NCI-H1417 treated with DMSO at 0.1 percent for 48 hours (cell line): ENCODE data around the gene SLC30A1.
"Not testable (repeated sequence)": the region's sequence is repeated elsewhere in the genome, so short reads cannot be mapped to it uniquely, and the experiment has no call there.

Experiments used
- DNase-seq: peaks from one replicate; lab custom pipeline; 2025; lab: John Stamatoyannopoulos, UW

SLC30A1 gene

DNA sequence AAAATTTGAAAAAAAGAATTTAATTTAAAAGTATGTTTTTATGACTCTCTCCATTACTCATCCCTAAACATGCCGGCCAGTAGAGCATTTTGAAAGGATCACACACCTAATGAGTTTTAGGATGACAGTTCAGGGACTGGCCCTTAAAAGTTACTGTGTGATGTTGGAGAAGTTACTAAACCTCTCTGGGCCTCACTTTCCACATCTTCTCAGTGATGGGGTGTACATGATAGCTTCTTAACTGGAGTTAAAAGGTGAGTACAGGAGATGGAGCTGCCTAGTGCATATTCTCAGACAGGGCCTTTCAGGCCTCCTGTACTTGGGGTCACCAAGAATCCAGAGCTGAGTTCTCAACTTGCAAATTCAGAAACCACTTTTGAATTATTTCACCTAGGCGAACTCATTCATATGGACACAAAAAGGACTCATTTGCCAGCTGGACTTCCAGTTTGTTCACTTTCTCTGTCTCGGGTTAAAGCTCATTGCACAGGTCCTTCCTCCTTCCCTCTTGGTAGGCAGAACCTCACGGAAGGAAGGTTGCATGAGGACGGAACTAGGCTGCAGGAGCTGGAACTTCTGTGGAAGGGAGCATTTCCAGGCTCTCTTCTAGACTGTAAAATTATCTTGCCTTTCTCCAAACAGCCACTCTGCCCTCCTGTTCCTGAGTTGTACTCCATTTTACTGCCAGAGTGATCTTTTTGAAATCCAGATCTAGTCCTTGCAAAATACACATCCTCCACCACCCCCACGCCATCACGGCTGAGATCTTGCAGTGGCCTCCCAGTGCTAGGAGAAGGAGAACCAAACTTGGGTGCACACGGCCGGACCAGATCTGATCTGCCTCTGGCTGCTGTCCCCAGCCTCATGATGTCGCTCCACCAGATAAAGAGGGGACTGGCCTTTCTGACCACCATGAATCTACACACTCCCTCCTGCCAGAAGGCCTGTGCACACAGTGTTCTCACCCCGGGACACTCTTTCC, 4.3 kb upstream of the SLC30A1 start:
- no peak for DNase-seq

DNA sequence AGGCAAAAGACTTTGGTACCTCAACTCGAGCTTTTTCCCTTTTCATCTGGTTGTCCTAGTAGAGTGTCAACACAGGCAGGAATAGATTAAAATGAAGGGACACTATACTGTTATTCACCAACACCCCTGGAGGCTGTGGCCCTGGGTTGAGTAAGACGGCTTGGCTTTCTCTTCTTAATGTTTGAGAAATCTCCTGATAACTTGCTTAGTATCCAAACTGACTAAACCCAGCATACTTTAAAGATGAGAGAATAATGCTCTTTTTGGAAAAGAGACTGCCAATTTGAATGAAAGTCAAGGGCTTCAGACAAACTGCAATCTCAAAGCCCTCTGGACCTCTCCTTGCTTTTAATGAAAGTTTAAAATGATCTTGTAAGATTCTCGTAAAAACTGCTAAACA, 2.6 kb upstream of the SLC30A1 start:
- no peak for DNase-seq

DNA sequence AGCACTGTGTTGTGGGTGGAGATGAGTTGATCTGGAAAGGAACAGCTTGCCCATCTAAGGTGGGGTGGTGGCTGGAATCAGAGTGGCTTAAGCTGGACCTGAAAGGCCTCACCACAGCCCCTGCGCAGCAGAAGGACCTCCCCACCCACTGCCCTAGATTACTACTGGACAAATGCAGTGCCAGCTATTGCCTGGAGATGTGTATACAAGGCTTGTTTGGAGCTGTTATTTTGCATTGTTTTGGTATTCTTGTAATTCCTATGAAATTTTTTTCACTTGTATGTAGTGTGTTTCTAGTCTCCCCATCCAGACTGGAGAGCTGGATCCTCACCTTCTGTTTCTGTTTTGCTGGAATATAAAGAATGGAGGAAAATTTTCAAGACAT, 1.3 kb upstream of the SLC30A1 start:
- no peak for DNase-seq

DNA sequence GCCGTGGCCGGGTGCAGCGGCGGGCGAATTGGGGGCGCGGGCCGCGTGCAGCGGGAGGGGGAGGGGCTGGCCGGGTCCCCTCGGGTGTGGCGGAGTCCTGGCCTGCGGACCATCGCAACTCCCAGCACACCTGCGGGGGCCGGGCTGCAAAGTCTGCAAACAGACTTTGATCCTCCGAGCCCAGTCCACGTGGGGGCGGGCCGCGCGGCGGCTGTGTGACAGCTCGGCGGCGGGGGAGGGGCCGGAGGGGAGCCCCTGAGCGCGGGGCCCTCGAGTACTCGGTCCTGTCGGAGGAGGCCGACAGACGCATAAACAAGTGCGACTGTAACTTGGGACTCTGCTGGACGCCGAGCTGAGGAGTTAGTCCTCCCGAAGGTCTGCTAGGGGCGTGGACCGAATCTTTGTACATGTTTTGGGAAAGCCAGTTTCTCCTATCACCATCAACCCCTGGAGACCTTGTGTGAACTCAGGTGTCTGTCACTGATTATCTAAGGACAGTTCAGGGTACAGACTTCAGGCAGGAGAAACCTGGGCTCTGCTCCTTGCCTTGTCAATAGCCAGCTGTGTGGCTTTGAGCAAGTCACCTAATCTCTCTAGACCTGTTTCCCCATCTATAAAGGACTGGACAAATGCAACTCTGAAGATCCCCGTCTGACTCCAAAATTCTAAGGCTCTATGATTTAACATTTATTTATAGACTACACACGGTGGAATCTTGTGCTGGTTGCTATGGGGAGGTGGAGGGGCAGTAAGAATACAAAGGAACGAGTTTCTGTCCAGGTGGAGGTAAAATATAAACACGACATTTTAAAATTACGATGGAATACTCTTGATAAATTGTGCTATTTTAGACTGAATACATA, 710 bp upstream of the SLC30A1 start:
- DNase-seq, result no peak

DNA sequence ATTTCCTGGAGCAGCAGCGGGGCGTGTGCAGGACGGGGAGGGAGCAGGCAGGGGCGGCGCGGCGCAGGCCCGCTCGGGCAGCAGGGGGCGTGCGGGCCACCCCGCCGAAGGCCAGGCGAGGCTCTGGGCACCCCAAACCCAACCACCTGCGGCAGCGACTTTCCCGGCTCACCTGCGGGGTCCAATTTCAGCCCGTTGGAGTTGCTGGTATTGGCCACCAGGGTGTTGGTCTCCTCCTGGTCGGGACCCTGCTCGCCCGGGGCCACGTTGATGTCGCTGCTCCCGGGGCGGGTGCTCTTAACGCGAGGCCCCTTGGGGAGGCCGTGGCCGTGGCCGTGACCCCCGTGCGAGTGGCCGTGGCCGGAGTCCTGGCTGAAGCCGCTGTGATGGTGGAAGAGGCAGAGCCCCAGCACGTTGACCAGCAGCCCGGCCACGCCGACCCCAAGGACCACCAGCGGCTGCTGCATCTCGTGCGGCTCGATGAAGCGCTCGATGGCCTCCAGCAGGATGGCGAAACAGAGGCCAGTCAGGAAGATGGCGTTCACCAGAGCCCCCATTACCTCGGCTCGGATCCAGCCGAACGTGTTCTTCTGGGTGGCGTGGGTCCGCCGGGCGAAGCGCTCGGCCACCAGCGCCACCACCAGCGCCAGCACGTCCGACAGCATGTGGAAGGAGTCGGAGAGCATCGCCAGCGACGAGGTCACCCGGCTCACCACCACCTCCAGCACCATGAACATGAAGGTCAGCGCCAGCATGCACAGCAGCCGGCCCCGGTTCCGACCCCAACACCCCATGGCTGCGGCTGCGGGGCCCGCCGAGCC, 932 bp downstream of the SLC30A1 start:
- no peak for DNase-seq

DNA sequence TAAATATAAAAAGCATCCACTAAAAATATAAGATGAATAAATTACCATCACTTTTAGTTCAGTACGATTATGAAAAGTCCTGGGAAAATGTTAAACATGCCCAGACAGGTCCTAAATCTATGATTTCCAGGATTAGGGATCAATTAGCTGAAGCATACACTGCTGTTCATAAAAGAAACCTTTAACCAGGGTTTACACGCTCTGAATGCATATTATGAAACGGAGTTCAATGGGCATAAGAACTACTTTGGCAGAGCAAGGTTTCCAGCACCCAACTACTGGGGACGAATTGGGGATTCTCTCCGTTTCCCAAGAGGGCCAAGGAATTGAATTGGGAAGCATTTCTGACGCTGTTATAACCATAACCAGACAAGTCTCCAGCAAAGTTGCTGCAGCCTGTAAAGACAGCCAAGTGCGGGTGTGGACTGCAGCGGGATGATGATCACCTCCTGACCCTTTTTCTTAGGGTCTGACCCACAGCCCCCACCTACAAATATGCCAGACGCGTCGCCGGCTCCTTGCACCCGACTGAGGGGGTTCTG, 1.6 kb downstream of the SLC30A1 start:
- no peak for DNase-seq

DNA sequence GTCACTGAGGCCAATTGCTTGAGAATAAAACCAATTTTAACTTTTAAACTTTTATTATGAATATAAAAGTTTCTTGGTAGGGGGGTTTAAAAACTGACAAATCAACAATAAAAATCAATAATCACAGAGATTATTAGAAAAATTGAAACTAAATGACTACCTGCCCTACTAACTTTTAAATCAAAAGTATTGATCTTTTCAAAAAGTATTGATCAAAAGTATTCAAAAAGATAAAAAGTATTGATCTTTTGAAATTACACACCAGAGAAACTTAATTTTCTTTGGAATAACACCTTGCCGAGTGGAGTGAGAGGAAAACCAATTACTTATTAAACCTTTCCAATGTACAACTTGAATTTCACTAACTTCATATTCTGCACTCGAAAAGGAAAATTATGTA, 2.2 kb downstream of the SLC30A1 start:
- DNase-seq, result no peak

DNA sequence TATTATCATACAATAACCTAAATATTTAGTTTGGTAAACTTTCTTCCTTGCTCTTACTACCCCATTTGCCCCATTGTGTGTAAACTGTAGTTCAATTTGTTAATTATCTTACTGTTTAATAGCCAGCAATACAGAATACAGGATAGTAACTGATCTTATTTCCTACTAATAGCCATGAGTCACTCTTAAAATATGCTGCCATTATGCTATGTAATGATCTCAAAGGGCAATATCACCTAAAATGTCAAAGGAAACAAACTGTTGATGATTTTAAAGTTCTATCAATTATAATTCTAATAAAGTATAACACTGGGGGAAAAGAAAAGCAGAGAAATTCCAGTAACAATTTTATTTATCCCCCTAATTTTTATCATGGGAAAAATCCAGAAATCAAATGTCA, 4.3 kb downstream of the SLC30A1 start:
- no peak for DNase-seq

DNA sequence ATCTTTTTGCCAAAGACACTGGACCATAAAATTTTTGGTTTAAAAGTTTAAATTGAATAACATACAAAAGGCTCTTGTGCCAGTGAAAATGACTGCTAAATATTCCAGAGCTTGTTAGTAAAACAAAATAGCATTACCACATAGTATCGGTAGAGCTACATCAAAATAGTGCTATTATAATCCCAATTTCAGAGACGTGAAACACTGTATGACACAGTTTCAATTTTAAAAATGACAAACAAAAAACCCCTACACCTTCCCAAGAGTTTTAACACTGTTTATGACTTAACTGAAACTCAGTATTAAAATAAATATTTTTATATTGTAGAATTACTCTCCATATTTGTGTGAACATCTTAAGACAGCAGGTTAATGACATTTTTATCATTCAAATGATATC, 7.0 kb downstream of the SLC30A1 start:
- no peak for DNase-seq

DNA sequence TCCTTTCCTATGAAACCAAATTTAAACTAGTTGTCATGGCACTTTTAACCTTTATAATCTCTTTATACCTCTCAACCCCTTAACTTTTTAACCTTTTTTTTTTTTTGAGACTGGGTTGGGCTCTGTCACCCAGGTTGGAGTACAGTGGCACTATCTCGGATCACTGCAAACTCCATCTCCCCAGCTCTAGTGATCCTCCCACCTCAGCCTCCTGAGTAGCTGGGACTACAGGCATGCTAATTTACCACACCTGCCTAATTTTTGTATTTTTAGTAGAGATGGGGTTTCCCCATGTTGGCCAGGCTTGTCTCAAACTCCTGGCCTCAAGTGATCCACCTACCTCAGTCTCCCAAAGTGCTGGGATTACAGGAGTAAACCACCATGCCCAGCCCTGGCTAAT, 8.6 kb downstream of the SLC30A1 start:
- DNase-seq, result not testable (repeated sequence)

DNA sequence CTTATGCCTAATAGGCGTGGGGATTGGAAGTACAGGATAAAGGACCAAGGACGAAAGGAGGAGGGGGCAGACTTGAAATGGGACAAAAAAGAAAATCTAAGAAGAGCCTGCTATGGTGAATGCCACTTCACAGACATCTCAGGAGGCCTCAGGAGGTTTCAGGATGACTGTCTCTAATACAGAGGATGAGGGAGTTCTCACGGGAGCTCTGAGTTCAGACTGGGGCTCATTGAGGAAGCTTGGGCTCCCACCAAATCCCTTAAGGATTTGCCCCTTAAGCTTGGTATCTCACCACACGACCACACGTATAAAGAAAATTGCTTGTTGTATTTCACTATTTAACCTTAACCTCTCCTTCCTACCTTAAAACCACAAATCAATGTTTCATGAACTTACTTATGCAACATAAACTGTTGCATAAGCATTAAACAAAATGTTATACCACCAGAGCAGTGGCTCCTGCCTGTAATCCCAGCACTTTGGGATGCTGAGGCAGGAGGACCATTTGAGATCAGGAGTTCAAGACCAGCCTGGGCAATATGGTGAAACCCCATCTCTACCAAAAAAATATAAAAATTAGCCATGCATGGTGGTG, 12.4 kb downstream of the SLC30A1 start:
- DNase-seq, result no peak

DNA sequence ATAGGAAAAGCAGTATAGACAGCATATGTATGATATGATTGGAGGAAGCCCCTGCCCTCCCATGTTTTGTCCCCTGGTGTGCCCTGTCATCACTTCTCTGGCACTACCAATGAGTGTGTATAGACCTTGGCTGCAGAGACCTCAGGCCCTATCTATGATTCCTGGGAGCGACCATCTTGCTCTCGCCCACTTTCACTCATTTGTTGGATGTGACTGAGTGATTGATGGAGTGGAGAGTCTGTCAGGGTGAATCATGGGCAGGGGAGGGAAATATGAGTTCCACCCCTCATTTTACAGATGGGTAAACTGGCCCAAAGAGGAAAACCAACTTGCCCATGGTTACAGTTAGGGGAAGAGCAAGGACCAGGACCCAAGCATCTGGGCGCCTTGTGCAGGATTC, 14.9 kb downstream of the SLC30A1 start:
- no peak for DNase-seq

DNA sequence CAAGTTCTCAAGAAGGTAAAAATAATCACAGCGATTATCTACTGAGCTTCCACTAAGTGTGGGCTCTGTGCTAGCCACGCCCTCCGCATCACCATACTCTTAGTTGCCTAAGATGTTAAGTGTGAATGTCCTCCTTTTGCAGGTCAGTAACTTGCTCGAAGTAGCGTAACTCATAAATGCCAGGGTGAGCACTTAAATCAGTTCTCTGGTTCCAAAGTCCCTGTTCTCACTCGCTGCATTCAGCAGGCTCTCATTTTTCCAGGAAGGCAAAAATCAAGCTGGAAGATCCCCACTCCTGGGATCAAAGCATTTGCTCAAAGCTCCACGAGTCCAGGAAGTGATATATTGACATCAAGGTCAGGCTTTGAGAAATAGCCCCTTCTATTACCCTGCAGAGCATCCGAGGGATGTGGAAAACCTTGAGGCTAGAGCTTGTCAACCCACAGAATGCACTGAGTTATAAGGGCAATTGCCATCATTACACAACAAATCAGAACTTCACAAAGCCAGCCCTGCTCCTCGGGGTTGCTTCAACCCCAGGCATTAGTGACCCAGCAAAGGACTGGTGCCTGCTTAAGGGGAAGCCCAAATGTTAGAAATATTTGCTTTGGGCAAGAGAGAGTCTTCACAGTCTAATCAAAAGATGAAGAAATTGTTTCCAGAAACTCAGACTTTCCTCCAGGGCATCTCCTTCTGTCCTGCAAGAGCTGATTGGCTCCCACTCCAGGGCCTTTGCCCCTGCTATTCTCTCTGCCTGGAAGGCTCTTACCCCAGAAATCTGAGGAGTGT, 19.5 kb downstream of the SLC30A1 start:
- no peak for DNase-seq

DNA sequence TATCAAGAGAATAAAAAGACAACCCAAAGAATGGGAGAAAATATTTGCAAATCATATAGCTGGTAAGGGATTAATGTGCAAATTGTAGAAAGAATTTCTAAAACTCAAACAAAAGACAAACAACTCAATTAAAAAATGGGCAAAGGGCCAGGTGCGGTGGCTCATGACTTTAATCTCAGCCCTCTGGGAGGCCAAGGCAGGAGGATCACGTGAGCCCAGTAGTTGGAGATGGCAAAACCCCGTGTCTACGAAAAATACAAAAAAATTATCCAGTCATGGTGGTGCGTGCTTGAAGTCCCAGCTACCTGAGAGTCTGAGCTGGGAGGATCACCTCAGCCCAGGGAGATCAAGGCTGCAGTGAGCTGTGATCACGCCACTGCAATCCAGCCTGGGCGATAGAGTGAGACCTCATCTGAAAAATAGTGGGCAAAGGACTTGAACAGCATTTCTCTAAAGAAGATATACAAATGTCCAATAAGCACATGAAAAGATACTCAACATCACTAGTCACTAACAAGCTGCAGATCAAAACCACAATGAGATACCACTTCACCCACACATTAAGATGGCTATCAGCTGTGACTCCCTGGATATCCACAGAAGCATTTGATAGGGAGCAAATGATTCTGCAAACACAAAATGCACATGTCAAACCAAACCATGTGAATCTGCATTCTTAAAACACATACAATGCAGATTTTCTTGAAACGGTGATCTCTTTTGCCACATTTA, 20.9 kb downstream of the SLC30A1 start:
- no peak for DNase-seq

DNA sequence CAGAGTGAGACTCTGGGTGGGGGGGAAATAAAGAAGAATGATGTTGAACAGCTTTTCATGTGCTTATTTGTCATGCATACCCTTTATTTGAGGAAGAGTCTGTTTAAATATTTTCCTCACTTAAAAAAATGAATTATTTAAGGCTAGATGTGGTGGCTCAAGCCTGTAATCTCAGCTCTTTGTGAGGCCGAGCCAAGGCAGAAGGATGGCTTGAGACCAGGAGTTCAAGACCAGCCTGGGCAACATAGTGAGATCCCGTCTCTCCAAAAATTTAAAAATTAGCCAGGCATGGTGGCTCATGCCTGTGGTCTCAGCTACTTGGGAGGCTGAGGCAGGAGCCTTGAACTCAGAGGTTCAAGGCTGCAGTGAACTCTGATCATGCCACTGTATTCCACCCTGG, 25.4 kb downstream of the SLC30A1 start:
- DNase-seq, result no peak

DNA sequence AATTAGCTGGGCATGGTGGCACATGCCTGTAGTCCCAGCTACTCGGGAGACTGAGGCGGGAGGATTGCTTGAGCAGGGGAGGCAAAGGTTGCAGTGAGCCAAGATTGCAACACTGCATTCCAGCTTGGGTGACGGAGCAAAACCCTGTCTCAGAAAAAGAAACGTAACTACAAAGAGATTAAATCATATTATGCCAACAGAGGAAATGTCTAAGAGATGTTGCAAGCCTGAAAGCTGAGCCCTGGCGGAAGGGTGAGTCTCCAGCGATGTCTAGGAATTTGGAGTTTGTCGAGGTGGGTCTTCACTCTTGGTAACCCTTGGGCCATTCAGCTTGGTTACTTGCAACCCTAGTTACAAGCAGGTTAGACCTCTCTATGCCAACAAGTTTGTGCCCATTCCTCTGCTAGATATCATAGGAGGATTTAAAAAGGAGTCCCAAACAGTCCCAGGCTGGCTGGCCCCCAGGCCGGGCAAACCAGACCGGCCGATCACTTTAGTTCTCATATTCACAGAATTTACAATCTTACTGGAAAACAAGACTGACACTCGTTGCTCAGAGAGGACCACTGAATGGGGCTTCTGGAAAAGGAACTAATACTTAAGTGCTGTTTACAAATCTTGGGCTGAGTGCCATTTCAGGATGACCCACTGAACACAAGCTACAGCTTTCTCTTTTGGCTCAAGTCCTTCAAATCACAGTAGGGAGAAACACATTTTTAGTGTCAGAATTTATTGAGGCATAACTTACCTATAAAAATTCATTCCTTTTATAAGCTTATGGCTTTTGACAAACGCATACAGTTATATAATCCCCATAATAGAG, 27.1 kb downstream of the SLC30A1 start:
- DNase-seq, result no peak

DNA sequence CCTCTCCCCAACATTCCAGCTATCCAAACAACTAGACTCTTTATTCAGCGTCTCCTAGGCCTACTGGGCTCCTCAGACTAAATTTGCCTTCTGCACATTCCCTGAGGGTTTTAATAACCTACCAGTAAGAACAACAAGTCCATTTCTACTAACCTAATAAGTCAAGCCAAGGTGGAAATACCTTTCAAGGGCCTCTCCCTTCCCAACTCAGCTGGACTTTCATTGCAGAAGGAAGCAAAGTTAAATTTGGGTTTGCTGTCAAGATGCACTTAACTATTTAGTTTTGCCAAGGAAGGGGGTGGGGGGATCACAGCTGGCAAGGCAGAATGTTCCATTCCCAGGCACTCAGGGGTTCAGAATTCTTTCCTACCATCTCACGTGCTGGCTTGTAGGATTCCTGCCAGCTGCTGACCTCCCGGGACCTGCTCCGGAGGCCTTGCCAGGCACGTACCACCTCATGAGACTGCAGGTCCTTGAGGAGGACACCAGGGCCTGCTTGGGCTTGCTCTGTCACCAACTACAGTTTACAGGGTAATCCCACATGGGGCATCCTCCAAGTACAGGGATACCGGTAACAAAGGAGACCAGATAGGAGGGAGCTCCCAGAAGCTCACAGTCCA, 29.8 kb downstream of the SLC30A1 start:
- no peak for DNase-seq

DNA sequence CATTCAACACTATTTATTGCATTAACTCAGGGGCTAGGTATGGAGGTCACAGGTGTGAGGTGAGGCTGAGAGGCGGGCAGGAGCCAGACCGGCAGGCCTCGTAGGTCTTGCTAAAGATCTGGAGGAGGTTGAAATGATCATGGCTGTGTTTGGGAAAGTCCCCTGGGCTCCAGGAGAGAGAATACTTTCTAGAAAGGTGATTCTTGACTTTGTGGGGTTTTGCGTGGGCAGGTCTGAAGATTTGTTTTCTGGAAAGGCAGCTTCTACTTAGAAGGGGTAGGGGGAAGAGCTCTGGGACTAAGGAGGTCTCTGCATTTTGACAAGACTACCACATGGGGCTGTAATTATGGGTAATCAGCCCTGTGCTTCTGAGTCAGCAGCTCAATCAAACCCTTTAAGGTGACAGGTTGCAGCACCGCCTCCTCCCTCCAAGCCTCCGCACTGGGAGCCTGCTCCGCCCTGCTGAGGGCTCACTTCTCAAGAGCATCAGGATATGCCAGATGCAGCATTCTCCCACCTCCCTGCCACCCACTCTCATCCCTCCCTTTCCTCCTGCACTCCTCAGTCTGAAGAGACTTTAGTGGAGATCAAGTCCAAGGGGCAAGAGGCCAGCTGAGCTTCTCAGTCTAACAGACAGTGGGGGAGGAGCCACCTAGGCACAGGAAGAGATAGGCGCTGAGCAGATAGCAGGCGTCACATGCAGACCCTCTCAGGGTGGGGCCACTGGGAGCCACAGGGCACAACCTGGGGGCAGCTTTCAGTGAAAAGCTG, 30.5 kb downstream of the SLC30A1 start:
- DNase-seq, result peak; percentile 16
